Stimulated activated effector memory CD8-positive, alpha-beta T cell treated with anti-CD3 and anti-CD28 coated beads, Interleukin-12 subunit alpha, Interleukin-12 subunit beta, amount 100 ng/mL, for 72 hours (primary cell): ENCODE results near the gene PNMA8B.

Source experiments
- ATAC-seq: fragments of 150-1000 bp; cut with Tn5 transposase; 2 replicates; pipeline ENCODE4 v1.10.0; 2021
- DNase-seq, 2 donors: peaks; one replicate each; pipeline ENCODE4 v3.0.0; 2021 to 2022; ENCODE audit warnings: low spot score in 2 of 2
- H3K27ac Mint-ChIP-seq: one replicate; pipeline ENCODE4 v1.8.0; 2022; ENCODE audit warnings: mild to moderate bottlenecking, mixed read lengths
- H3K36me3 Mint-ChIP-seq: one replicate; pipeline ENCODE4 v1.8.0; 2022; ENCODE audit warnings: mild to moderate bottlenecking, mixed read lengths
- H3K4me1 Mint-ChIP-seq: one replicate; pipeline ENCODE4 v1.8.0; 2022; ENCODE audit warnings: mixed read lengths
- H3K4me3 Mint-ChIP-seq: one replicate; pipeline ENCODE4 v1.8.0; 2022; ENCODE audit warnings: mild to moderate bottlenecking, mixed read lengths
- H3K9me3 Mint-ChIP-seq: one replicate; pipeline ENCODE4 v1.8.0; 2022; ENCODE audit warnings: mixed read lengths

The PNMA8B gene

GRCh38 chr19:46481947-46482346, 13.7 kb downstream of the PNMA8B start:
- DNase-seq (no peak), ATAC-seq (no peak)
- Mint-ChIP-seq H3K36me3 (no peaks in the 10 kb centered on the region), H3K4me3 (no peak overlapping the region), H3K9me3 (no peaks in the 10 kb centered on the region), H3K27ac (no peak overlapping the region), H3K4me1 (peaks cover 9% of the 10 kb centered on the region)

GRCh38 chr19:46481223-46481848, 14.3 kb downstream of the PNMA8B start:
- DNase-seq, result no peak
- Mint-ChIP-seq H3K4me1 (peaks cover 9% of the 10 kb centered on the region), H3K36me3 (no peaks in the 10 kb centered on the region), H3K4me3 (no peak overlapping the region), H3K27ac (no peak overlapping the region), H3K9me3 (no peaks in the 10 kb centered on the region)
- ATAC-seq, result no peak

- Mint-ChIP-seq H3K36me3 (no peaks in the 10 kb centered on the region), H3K27ac (no peak overlapping the region), H3K4me1 (peaks cover 9% of the 10 kb centered on the region), H3K9me3 (no peaks in the 10 kb centered on the region), H3K4me3 (no peak overlapping the region)
- no peak for ATAC-seq
- no peak for DNase-seq
Measured at GRCh38 chr19:46480415-46480814, 15.3 kb downstream of the PNMA8B start.

GRCh38 chr19:46478356-46478986, 17.2 kb downstream of the PNMA8B start:
- H3K9me3 Mint-ChIP-seq, result no peaks in the 10 kb centered on the region
- no peak overlapping the region for H3K4me3 Mint-ChIP-seq
- ATAC-seq (peak; percentile 55), DNase-seq (no peak)
- H3K4me1 Mint-ChIP-seq, result peaks cover 9% of the 10 kb centered on the region
- H3K36me3 Mint-ChIP-seq, result no peaks in the 10 kb centered on the region
- no peak overlapping the region for H3K27ac Mint-ChIP-seq

GRCh38 chr19:46475986-46476385, 19.7 kb downstream of the PNMA8B start:
- ATAC-seq, result no peak
- Mint-ChIP-seq H3K9me3 (no peaks in the 10 kb centered on the region), H3K27ac (no peak overlapping the region), H3K4me1 (peaks cover 9% of the 10 kb centered on the region), H3K4me3 (no peak overlapping the region), H3K36me3 (no peaks in the 10 kb centered on the region)
- no peak for DNase-seq

- peaks cover 9% of the 10 kb centered on the region for H3K4me1 Mint-ChIP-seq
- H3K9me3 Mint-ChIP-seq, result no peaks in the 10 kb centered on the region
- DNase-seq, result no peak
- H3K4me3 Mint-ChIP-seq, result no peak overlapping the region
- no peak for ATAC-seq
- no peak overlapping the region for H3K27ac Mint-ChIP-seq
- no peaks in the 10 kb centered on the region for H3K36me3 Mint-ChIP-seq
Measured at GRCh38 chr19:46474211-46474610, 21.5 kb downstream of the PNMA8B start.

GRCh38 chr19:46472592-46472991, 23.1 kb downstream of the PNMA8B start:
- Mint-ChIP-seq H3K4me3 (no peak overlapping the region), H3K27ac (no peak overlapping the region), H3K4me1 (no peaks in the 10 kb centered on the region), H3K36me3 (no peaks in the 10 kb centered on the region), H3K9me3 (no peaks in the 10 kb centered on the region)
- ATAC-seq (no peak), DNase-seq (no peak)

GRCh38 chr19:46471811-46472543, 23.7 kb downstream of the PNMA8B start:
- ATAC-seq (no peak), DNase-seq (no peak)
- Mint-ChIP-seq H3K36me3 (no peaks in the 10 kb centered on the region), H3K4me3 (no peak overlapping the region), H3K9me3 (no peaks in the 10 kb centered on the region), H3K27ac (no peak overlapping the region), H3K4me1 (peaks cover 5% of the 10 kb centered on the region)

- peaks cover 13% of the 10 kb centered on the region for H3K4me1 Mint-ChIP-seq
- no peak within 1 kb of the TSS for H3K4me3 Mint-ChIP-seq
- H3K27ac Mint-ChIP-seq, result no peak within 1 kb of the TSS
- DNase-seq (no peak), ATAC-seq (no peak)
- no peaks in the 10 kb centered on the region for H3K36me3 Mint-ChIP-seq
- H3K9me3 Mint-ChIP-seq, result no peaks in the 10 kb centered on the region
Measured at GRCh38 chr19:46471116-46471733, 24.4 kb downstream of the PNMA8B start, which contains the start of gene PNMA8A. Gene PNMA8A, minus strand, starts transcription at chr19:46471563. Its CDS starts 528 bp downstream, at chr19:46471035.

- ATAC-seq, result no peak
- DNase-seq, result no peak
- Mint-ChIP-seq H3K27ac (no peak overlapping the region), H3K9me3 (no peaks in the 10 kb centered on the region), H3K36me3 (no peaks in the 10 kb centered on the region), H3K4me3 (no peak overlapping the region), H3K4me1 (peaks cover 13% of the 10 kb centered on the region)
Measured at GRCh38 chr19:46470376-46470775, 25.3 kb downstream of the PNMA8B start.

- no peak overlapping the region for H3K4me3 Mint-ChIP-seq
- H3K9me3 Mint-ChIP-seq, result no peaks in the 10 kb centered on the region
- H3K36me3 Mint-ChIP-seq, result no peaks in the 10 kb centered on the region
- H3K4me1 Mint-ChIP-seq, result peaks cover 13% of the 10 kb centered on the region
- ATAC-seq, result no peak
- no peak overlapping the region for H3K27ac Mint-ChIP-seq
- DNase-seq, result no peak
Measured at GRCh38 chr19:46469541-46470185, 26.0 kb downstream of the PNMA8B start.

GRCh38 chr19:46466536-46467196, 29.0 kb downstream of the PNMA8B start:
- ATAC-seq (peak; percentile 83), DNase-seq (no peak)
- no peak overlapping the region for H3K27ac Mint-ChIP-seq
- H3K36me3 Mint-ChIP-seq, result no peaks in the 10 kb centered on the region
- no peaks in the 10 kb centered on the region for H3K9me3 Mint-ChIP-seq
- no peak overlapping the region for H3K4me3 Mint-ChIP-seq
- peaks cover 13% of the 10 kb centered on the region for H3K4me1 Mint-ChIP-seq

GRCh38 chr19:46463516-46463915, 32.2 kb downstream of the PNMA8B start:
- no peak for DNase-seq

GRCh38 chr19:46461537-46461936, 34.1 kb downstream of the PNMA8B start:
- H3K9me3 Mint-ChIP-seq, result no peaks in the 10 kb centered on the region

More at GRCh38 chr19:46463516-46463915, 32.2 kb downstream of the PNMA8B start:
- ATAC-seq, result no peak
- Mint-ChIP-seq H3K9me3 (no peaks in the 10 kb centered on the region), H3K36me3 (no peaks in the 10 kb centered on the region), H3K4me3 (no peak overlapping the region), H3K4me1 (peaks cover 13% of the 10 kb centered on the region), H3K27ac (no peak overlapping the region)

GRCh38 chr19:46460981-46461380, 34.7 kb downstream of the PNMA8B start:
- Mint-ChIP-seq H3K9me3 (no peaks in the 10 kb centered on the region), H3K36me3 (no peaks in the 10 kb centered on the region), H3K4me1 (no peaks in the 10 kb centered on the region), H3K27ac (no peak overlapping the region), H3K4me3 (no peak overlapping the region)
- DNase-seq (no peak), ATAC-seq (no peak)

More at GRCh38 chr19:46461537-46461936, 34.1 kb downstream of the PNMA8B start:
- DNase-seq, result no peak
- Mint-ChIP-seq H3K4me3 (no peak overlapping the region), H3K4me1 (peaks cover 4% of the 10 kb centered on the region), H3K36me3 (no peaks in the 10 kb centered on the region), H3K27ac (no peak overlapping the region)
- ATAC-seq, result no peak
